Activated effector memory CD4-positive, alpha-beta T cell treated with Interleukin-2 at 50 U/mL for 16 hours (primary cell): Measurements from ENCODE around the gene YIPF2.
"Not testable (repeated sequence)": the region's sequence is repeated elsewhere in the genome, so short reads cannot be mapped to it uniquely, and the experiment has no call there.

Experiments used
- DNase-seq: peaks from one replicate; pipeline ENCODE4 v3.0.0-alpha.2; 2020

Gene YIPF2

GRCh38 chr19:10928563-10929401, at the start of gene YIPF2, which contains the start of gene TIMM29:
TSS of gene YIPF2 (minus strand) at chr19:10928639. CDS start at chr19:10928410, 229 bp downstream.
TSS of gene TIMM29 (plus strand) at chr19:10928811. CDS start at chr19:10928823, 12 bp downstream.
- peak; percentile 89 for DNase-seq

DNA sequence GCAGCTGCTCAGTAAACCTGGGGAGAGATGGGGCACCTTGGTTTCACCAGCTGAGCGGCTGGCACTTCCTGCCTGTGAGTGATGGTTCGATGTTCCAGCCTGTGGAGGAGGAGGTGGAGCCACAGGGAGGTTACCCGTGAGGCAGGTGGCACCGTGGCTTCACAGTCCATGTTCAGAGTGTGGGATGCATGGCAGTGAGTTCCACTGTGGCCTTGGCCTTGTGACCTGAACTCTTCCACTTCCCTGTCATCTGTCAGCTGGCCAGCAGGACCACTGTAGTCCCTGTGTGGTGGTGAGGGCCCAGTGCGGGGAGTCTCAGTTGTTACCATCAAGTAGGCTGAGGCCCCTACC, 49.3 kb upstream of the YIPF2 start:
- no peak for DNase-seq

GRCh38 chr19:10976131-10976892, 47.9 kb upstream of the YIPF2 start:
- no peak for DNase-seq

GRCh38 chr19:10975374-10976130, 47.1 kb upstream of the YIPF2 start:
- no peak for DNase-seq

GRCh38 chr19:10971107-10971726, 42.8 kb upstream of the YIPF2 start:
- DNase-seq = no peak

GRCh38 chr19:10968527-10969135, 40.2 kb upstream of the YIPF2 start:
- DNase-seq = no peak

DNA sequence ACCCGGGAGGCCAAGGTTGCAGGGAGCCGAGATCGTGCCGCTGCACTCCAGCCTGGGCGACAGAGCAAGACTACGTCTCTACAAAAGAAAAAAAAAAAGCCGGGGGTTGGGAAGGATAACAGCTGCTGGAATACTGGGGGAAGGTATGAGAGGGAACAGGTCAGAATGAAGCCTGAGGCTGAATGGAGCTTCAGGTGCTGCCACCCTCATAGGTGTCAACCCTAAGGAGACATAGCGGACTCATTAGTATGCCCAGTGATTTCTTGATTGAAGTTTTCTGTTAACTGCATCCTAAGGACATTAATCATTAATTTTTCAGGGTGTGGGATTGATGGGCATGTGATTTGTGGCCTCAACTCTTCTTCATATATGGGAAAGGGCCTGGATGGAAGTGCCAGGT, 38.4 kb upstream of the YIPF2 start:
- no peak for DNase-seq

- no peak for DNase-seq
Measured at GRCh38 chr19:10965398-10965797, 37.0 kb upstream of the YIPF2 start.

GRCh38 chr19:10964903-10965302, 36.5 kb upstream of the YIPF2 start:
- no peak for DNase-seq

DNA sequence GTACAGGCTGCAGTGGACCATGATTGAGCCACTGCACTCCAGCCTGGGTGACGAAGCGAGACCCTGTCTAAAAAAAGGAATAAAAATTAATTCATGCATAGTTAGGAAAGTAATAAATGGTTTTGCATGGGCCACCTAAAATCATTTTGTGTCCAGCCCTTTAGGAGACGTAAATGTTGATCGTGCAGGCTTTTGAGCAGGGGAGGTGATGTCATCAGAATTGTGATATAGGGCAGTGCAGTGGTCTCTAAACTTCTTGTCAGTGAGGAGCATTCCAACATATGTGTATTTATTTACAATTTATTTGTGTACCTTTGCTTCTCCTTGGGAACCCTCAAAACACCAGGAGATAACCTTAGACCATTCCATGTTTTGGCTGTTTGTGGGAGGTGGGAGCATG, 35.4 kb upstream of the YIPF2 start:
- DNase-seq = no peak

- no peak for DNase-seq
Measured at GRCh38 chr19:10962863-10963262, 34.4 kb upstream of the YIPF2 start.

DNA sequence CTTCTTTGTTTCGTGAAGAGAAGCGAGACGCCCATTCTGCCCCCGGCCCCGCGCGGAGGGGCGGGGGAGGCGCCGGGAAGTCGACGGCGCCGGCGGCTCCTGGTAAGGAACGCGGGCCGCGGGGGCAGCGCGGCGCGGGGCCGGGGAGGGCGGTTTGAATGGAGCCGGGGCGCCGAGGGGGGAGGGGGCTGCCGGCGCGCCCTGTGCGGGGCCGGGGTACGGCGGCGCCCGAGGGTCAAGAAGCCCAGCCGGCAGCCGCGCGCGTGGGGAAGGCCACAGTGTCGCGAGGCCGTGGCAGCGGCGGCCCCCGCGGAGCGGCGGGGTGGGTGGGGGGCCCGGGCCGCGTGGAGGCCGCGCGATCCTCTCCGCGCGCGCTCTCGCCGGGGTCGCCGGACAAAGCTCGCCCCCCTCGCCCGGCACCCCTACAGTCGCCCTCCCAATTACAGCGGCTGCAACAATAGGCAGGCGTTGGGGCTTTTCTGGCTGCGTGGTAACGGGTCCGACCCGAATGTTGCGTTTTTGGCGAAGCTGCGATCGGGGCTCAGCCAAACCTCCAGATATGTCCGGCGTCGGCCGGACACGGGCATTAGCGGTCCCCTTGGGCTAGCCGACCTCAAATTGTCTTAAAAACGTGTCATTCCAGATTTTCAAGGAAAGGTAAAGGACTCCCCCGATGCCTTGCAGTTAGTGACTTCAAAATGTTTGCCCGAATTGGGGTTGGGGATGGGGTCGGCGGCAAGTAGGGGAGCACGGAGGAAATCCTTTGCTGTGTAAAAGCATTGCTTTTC, 32.8 kb upstream of the YIPF2 start:
- DNase-seq = no peak

GRCh38 chr19:10960314-10961072, 32.1 kb upstream of the YIPF2 start, which contains the start of gene SMARCA4:
TSS of gene SMARCA4 (plus strand) at chr19:10961030. CDS start at chr19:10984152, 23,122 bp downstream.
- DNase-seq = peak; percentile 97

- not testable (repeated sequence) for DNase-seq
Measured at GRCh38 chr19:10959277-10959968, 31.0 kb upstream of the YIPF2 start.

DNA sequence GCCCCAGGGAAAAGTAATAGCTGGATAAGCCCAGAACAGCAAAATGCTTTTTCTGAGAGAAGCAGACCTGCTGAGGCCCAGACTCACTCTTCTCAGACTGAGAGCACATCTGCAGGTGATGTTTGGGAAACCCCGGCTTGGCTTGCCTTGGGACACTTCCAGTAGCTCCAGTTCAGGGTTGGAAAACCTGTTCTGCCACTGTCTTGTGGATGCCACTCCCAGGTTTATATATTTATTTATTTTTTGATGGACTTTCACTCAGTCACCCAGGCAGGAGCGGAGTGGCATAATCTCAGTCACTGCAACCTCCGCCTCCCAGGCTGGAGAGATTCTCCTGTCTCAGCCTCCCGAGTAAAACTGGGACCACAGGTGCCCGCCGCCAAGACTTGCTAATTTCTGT, 24.4 kb upstream of the YIPF2 start:
- no peak for DNase-seq

DNA sequence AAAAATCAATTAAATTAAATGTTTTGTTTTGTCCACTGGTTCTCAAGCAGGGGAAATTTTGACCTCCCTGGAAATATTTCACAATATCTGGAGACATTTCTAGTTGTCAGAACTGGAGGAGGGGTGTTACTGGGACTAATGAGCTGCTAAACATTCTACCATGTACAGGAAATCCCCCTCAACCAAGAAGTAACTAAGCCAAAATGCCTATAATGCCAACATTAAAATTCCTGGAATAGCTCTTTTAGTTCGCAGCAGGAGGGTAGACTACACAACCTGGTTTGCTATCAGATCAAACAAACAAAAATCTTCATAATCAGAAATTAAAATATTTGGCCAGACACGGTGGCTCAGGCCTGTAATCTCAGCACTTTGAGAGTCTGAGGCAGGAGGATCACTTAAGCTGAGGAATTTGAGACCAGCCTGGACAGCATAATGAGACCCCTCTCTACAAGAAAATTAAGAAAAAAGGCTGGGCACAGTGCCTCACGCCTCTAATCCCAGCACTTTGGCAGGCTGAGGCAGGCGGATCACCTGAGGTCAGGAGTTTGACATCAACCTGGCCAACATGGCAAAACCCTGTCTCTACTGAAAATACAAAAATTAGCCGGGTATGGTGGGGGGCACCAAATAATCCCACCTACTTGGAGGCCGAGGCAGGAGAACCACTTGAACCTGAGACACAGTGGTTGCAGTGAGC, 18.7 kb upstream of the YIPF2 start:
- DNase-seq = no peak

DNA sequence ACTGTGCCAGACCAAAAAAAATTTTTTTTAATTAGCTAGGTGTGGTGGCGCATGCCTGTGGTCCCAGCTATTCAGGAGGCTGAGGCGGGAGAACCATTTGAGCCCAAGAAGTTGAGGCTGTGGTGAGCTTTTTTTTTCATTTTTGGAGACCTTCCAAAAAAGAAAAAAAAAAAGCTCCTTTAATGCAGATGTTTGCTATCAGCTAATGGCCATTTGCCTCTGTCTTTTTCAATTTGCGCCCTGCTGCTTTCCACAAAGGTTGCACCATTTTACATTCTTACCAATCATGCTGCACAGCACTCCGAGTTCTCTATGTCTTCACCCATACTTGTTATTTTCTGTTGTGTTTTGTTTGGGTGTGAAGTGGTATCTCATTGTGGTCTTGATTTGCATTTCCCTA, 16.8 kb upstream of the YIPF2 start:
- no peak for DNase-seq

DNA sequence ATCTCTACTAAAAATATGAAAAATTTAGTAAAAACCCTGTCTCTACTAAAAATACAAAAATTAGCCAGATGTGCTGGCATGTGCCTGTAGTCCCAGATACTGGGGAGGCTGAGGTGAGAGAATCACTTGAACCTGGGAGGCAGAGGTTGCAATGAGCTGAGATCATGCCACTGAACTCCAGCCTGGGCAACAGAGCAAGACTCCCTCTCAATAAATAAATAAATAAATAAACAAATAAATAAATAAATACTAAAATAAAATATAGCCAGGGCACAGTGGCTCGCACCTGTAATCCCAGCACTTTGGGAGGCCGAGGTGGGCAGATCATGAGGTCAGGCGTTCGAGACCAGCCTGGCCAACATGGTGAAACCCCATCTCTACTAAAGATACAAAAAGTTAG, 15.0 kb upstream of the YIPF2 start:
- DNase-seq = not testable (repeated sequence)

DNA sequence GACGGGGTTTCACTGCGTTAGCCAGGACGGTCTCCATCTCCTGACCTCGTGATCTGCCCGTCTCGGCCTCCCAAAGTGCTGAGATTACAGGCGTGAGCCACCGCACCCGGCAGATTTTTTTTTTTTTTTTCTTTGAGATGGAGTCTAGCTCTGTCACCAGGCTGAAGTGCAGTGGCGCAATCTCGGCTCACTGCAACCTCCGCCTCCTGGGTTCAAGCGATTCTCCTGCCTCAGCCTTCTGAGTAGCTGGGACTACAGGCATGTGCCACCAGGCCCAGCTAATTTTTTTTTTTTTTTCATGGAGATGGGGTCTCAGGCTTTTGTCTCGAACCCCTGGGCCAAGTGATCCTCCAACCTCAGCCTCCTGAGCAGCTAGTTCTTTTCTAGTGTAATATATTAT, 13.2 kb upstream of the YIPF2 start:
- not testable (repeated sequence) for DNase-seq
